Renal cortical epithelial cell (primary cell): Measurements from ENCODE around the gene AGPAT4. TPM values are rescaled to one million over a fixed set of nuclear protein-coding genes. Genes with fewer than 3 reads are reported as not detected.

Experiments
- DNase-seq: peaks from one replicate; pipeline ENCODE4 v3.0.0-alpha.2; 2011; ENCODE audit warnings: low read depth
- total RNA-seq: library from RNA; depleted of rRNA; stranded (reverse); fragments of >200 nt; gene quantifications from 2 replicates; pipeline ENCODE4 v1.2.3, GENCODE V29; 2014

The AGPAT4 gene
- total RNA-seq, 1 donor from 2014 or later: 19.0 TPM

DNA sequence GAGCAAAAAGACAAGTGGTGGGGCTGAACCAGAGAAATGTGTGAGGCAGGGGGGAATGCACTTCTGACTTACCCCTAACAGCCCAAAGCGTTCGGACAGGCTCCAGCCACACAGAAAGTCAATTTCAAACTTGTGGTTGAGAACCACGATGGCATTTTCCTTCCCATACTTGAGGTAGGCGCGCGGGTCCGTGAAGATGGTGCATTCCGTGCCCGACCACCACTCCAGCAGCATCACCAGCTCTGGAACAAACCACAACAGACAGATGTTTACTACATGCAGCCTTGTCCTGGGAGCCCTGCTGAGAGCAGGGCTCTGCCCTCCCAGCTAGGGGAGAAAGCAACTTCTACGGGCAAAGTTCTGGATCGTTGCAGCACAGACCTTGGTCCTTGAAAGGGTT is 107.7 kb downstream of the AGPAT4 start:
- no peak for DNase-seq

DNA sequence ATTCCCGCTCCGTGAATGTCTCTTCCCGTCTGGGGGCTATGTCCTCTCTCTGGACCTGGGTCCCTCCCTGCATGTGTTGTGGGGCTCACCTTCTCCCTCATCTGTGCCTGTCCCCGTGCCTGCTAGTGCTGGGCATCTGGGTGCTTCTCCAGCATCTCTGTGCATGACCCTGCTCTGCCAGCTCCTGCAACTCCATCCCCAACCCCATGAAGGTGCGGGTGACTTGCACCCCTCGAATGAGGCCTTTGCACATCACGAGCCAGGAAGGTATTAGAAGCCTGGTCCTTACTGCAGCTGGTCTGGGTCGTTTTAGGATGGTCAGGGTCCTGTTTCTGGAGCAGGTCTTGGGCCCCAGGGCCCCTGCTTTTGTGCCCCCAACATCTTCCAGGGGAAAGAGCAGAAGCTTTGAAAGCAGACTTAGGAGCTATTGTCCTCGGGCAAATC is 109.7 kb downstream of the AGPAT4 start:
- no peak for DNase-seq

DNA sequence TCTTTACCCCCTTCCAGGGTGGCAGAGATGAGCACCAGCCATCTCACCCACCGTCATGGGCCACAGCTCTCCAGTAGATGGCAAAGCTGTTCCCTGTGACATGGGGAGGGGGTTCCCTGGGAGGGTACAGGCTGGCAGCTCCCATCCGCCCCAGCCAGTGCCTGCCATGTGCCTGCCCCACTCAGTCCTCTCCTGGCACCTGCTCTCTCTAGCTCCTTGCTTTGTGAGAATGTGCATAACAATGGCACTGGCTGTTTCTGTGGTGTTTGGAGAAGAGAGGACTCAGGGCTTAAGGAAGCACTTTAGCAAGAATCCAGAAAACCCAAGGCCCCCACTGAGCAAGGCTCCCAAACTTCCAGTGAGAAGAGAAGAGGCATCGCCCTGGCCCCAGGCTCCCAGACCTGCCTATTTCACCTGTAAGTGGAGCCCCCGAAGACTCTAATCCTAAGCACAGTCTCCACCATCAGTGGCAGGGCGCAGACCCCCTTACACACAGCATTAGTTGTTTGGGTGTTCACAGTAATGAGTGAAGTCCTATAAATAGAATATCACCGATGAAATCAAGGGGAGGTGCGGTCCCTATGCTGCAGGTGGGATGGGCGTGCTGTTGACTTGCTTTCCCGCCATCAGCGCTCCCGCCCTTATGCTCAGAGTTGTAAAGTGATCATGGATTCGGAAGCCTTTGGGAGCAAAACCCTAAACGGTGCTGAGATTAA is 110.2 kb downstream of the AGPAT4 start:
- DNase-seq: no peak

DNA sequence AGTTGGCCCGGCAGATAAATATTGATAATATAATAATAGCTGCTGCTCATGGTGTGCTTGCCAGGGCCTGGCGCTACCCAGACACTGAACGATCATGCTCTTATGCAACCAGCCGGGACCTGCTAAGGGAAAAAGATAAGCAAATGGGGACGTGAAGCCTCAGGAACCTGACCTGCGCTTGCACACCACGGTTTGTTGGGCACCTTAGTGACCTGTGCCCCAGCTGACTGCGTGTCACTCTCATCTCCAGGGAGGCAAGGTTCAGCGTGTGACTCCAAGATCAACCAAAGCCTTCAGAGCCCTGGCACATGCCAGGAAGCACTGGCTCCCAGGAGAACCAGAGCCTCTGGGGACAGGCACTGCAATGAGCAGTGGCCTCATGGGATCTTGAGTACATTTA is 111.1 kb downstream of the AGPAT4 start:
- no peak for DNase-seq

DNA sequence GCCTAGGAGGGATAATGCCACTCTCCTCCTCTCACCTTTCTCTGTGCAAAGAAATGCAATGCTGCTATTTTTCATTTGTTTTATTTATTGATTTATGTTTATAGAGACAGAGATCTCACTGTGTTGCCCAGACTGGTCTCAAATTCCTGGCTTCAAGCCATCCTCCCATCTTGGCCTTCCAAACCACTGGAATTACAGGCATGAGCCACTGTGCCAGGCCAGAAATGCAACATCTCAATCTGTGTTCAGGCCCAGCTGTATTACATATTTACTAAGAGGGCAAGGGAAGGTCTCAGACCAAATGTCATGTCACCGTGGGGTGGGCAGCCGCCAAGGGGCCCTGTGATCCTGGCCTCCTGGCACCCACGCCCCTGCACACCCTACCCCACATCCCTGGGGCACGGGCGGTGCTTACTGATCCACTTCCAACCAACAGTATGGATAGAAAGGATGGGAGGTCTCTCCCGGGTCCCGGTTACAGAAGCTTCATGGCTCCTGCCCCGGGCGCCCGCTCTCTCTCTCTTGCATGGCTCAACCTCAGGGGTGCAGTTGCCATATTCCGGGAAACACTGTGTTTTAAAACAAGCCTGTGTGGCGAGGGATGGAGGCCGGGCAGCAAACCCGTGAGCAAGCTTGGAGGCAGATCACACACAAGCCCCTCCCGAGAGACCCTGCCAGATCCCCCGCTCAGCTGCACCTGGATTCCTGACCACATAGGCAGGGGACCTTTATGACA is 111.8 kb downstream of the AGPAT4 start:
- DNase-seq: peak; percentile 23

DNA sequence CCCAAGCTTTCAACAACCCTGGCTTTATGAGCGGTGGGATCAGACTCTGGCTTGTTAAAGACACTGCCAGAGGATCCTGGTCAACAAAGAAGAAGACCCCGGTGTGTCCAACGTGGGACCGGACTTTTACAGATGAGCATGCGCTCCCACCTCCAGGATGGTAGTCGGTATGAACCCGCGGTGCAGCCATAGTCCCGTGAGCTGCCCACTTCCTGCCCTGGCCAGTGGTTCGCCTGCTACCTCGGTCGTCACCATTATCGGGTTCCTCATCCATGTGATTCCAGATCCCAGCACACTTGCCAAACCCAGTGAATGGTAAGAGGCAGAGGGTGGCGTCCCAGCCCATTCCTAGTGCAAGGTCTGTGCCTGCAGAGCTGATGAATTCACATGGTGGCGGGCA is 112.7 kb downstream of the AGPAT4 start:
- no peak for DNase-seq

DNA sequence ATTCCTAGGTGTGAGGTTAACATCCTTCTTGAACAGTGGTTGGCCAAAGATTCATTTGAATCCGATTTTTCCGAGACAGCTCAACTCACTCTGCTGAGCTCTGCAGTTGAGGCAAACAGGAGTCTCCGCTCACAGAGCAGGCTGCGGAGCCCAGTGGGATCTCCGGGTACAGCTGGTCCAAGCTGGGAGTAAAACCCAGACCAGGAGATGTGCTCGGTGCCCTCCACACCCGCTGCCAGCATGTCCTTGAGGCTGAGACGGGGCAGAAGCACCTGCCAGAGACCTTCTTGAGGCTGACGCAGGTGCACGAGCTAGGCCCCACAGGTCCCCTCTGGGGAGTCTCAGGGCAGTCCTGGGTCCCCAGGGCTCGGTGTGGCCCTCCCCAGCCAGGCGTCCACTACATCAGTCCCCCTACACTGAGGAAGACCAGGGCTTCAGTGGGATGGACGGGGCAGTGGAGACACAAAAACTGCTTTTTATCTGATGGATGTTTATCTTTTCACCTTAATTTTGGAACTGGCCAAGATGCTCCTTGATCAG is 119.0 kb downstream of the AGPAT4 start:
- DNase-seq: no peak

DNA sequence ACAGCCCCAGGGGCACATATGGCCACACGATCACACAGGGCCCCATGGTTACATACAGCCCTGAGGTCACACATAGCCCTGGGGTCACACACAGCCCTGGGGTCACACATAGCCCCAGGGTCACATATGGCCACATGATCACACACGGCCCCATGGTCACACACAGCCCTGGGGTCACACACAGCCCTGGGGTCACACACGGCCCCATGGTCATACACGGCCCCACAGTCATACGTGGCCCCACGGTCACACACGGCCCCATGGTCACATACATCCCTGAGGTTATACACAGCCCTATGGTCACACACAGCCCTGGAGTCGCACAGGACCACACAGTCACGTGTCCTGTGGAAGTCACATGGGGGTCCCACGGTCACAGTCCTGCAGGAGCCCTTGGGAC is 120.1 kb downstream of the AGPAT4 start:
- DNase-seq: no peak

DNA sequence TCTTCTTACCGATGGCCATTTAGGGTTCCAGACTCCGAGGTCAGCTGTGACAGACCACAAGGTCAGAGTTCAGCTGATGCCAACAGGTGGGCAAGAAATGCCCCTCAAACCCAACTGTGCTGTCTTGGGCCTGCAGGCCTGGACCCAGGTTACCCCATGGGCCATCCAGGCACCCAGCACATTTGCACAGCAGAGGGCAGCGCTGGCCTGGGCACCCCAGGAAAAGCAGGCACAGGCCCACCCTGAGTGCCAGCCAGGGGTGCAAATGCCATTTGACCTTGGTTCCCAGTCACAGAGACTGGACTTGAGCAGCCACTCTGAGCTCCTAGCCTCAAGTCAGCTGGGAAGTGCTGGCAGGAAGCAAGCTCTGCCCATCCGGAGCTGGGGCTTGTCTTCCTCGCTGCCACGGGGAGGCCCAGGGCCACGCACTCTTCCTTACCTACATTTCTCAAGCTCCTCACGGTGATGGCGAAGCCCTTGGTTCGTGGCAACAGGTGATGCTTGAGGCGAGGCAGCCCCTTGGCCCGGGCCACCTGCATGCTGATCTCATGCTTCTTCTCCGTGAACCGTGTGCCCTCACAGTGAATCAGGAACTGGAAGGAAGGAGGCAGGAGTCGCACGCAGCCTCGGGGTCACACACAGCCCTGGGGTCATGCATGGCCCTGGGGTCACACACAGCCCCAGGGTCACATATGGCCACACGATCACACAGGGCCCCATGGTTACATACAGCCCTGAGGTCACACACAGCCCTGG is 120.8 kb downstream of the AGPAT4 start:
- DNase-seq: no peak

DNA sequence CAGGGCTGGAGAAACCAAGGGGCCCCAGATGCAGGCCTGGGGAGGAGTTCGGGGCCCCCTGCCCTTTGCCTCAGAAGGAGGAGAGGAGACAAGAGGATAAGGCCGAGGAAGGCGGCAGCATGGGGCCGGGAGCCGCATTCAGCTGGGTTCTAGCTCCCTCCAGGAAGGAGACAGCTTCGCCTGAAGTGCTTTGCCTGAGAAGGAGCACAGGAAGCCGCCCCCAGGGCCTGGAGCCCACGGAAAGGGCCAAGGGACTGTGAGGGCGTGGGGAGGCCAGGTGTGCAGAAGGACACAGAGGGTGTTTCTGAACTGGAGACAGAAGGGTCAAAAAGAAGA is 121.4 kb downstream of the AGPAT4 start:
- DNase-seq: no peak

DNA sequence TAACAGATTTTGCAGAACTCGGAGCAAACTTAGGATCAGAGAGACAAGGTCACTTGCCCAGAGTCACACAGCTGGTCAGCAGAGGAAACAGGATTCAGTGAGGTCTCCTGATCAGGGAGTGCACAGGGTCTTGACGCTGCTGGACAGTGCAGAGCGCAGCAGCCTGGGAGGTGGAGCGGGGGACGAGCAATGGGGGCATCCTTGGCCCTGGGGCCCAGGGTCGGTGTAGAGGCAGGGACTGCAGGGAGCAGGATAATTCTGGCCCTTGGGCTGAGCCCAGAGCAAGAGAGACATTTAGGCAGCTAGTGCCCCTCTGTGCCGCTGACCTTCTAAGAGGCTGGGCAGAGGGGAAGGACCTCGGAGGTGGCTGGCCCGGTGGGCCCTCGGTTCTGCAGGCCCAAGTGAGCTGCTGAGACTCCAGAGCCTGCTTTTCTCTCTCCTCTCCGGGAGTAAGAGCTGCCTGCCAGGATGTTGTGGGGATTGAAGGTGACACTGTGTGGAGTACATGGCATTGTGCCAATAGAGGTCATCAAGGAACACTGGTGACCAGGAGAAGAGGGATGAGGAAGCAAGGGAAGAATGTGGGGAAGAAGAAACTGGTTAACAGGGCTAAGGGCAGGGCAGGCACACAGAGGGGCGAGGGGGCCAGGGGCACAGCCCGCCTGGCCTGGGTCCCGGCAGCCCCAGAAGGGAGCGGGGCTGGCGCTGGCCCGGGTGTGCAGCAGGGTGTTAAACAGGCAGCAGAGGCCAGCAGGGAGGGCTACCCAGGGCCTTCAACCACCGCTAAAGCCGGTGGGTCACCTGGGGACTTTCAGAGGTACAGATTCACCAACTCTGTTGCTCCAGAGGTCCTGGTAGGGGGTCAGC is 122.0 kb downstream of the AGPAT4 start:
- peak; percentile 21 for DNase-seq

DNA sequence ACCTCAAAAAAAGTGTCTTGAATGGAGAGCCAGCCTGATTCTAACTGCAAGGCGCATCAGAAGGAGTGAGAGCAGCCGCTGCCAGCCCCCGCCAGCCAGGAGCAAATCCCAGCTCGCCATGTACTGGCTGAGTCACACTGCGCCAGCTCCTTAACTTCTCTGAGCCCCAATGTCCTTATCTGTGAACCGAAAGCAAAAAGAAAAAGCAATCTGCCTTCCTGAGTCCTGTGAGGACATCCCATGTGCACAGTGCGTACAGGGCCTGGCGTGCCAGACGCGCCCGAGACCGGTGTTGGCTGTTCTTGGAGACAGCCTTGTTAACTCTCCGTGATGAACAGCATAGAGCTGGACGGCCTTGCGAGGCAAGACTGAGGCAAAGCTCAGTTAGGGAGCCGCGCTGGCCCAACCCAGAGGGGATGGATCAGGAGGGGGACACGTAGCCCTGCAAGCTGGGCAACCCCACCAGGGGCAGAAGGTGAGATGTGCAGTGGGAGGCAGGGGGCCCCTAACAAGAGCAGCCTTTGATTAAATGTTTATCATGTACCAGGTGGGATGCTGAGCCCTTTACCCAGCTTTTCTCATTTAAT is 122.7 kb downstream of the AGPAT4 start:
- no peak for DNase-seq

DNA sequence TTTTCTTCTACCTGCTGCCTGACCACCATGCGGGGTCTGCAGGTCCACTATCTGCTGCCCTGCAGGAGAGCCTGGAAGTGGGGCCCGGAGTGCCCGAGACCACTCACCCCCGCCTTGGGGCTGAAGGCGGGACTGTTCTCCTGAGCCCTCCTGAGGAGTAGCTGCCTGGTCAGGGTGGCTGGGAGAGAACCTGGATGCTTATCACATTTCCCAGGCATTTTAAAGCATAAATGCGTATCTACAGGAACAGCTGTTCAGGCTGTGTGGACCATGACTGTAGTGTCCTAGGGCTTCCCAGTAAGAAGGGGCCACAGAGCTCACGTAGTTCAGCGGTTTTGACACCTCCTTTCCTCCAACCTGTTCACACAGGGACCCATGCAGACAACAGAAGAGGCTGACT is 123.3 kb downstream of the AGPAT4 start:
- DNase-seq: no peak

DNA sequence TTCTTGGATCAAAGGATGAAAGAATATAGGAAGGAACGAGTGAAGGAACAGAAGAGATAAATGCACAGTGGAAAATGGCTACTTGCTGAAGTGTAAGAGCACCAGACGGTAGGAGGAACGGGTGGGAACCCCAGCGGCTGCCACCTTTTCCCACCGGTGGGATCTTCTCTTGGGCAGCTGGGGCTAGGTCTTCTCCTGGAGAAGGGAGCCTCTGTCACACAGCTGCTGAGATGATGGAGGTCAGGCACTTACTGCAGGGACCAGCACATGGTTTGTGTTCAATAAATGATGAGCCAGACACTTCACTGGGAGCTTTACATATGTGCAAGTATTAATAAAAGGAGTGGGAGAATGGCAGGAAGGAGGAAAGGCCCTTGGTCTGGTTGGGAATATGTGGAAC is 123.7 kb downstream of the AGPAT4 start:
- DNase-seq: no peak

DNA sequence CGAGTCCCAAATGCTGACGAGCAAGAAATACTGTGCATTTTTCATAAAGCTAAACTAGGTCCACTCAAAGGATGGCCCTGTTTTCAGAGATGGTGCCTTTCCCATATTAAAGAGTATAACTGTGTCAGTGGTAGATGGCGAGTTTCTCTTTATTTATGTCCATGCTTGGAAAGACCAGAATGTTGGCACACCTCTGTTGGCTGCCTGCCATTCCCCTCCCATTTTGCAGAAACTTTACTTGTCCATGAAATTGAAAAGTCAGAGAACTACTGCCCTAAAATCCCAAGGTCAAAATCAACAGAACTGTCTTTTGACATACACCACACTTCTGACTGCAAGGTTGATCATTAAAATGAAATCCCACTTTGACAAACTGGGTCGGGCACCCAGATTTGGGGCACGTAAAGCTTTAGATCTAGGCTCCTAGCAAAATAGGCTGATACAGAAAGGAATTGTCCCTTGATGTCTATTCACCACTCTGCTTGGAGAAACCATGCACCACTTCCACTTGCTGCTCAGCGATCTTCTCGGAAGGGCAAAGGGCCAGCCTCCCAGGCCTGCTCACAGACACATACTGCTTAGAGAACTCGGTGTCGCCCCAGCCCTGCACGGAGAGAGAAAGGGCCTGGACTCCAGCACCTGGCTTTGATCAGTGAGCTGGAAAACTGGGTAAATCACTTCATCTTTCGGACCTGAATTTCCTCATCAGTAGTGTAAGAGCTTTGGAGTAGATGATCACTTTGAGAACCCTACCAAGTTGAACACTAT is 130.0 kb downstream of the AGPAT4 start:
- DNase-seq: no peak

DNA sequence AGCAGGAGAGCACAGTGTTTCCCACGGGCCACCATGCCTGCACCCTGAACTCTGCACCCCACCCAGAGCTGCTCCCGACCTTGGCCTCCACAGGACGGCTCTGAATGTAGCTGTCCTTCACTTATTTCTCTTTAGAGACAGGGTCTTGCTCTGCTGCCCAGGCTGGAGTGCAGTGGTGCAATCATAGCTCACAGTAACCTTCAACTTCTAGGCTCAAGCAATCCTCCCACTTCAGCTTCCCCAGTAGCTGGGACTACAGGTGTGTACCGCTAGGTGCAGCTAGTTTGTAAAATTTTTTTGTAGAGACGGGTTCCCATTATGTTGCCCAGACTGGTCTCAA is 130.9 kb downstream of the AGPAT4 start:
- no peak for DNase-seq

DNA sequence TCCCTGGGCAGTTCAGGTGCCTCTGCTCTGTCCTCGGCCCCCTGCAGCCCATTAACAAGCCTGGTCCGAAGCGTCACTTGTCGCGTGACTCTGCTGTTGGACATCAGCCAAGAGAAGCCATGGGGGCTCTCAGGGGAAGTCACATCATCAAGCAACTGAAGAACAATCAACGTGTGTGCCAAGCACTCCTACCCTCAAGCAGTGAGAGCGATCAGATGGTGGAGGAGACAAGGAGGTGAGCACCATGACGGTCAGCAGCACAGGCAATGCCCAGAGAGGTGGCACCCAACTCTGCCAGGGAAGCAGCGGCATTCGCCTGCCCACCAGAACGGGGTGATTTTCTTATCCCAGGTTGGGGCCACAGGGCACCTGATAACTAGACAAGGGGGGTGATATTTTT is 132.7 kb downstream of the AGPAT4 start:
- no peak for DNase-seq

DNA sequence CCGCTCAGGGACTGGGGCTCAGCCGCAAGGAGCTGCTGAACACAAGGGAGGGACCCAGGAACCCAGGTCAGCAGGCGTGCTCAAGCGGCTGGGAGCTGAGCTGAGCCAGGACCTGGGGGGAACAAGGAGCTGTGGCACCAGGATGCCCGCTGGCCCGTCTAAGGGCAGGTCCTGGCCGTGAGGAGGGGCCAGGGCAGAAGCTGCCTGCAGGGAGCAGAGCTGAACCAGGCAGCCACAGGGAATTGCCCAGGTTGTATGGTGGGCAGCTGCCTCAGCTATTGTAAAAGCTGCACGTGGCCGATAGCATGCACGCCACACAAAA is 133.3 kb downstream of the AGPAT4 start:
- no peak for DNase-seq

DNA sequence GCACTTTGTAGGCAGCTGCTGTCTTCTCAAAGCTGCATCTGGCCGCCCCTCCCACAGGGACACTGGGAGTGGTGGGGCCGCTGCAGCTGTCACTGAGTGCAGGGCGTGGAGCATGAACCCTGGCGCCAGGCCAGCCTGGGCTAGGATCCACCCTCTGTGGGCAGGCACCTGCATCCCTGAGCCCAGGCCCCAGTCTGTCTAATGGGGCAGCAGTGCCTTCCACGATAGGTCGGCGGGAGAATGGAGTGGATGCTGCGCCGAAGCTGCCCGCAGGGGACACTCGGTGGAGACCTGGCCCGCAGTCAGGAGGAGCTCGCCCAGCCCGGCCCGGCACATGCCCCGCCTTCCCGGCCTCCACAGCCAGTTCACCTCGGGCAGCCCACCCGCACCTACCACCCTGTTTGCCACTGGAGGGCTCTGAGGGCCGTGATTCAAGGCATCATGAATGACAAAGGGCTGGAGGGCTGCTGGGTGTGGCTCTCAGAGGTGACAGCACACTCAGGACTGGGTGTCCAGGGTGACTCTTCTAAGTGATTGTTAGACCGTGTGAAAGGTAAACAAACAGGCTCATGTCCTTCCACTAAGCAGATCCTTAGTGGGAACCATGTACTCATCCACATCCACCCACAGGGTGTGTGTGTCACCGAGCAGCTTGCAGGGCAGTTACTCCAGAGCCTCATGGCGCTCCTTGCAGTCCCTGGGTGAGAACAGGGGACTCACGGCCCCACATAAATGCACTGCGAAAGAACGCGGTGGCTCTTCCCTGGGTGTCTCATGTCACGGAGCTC is 133.9 kb downstream of the AGPAT4 start:
- DNase-seq: peak; percentile 28

DNA sequence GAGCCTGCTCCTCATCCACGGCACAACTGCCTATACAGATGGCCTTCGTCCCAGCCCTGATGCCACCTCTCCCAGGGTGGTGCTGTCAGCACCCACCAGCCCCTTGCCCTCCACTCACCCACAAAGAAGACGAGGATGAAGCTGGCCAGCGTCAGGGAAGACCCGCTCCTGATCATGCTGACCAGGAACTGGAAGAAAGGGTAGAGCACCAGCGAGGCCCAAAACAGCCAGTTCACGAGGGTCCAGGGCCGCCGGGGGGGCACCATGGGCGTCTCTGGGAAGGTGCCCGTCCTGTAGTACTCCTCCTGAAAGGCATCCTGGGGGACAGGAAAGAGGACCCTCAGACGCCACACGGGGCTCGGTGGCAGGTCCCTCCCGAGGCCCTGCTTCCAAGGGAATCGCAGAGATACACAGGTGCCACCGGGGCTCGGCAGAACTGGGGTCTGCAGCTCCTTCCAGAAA is 134.5 kb downstream of the AGPAT4 start:
- DNase-seq: no peak
